NCI-H1436 (cell line): ENCODE measurements around the gene PDLIM5.
"Not testable (repeated sequence)": the region's sequence is repeated elsewhere in the genome, so short reads cannot be mapped to it uniquely, and the experiment has no call there.

ENCODE experiments used
- DNase-seq: peaks from one replicate; lab custom pipeline; 2025; lab: John Stamatoyannopoulos, UW

The PDLIM5 gene

DNA sequence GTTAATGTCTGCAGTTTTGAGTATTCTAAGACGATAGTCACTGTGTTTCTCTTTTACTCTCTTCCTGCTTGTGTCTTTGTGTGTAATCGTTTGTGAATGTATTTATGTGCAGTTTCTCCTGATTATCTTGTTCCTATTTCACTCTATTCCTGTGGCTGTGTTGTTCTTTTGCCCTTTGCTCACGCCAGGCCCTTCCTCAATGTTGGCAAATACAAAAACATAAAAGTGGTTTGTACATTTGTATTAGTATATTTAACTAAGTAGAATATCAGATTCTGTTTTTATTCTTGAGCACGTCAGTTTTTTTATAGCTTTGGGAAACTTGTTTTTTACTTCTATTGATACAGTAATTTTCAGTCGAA is 198.4 kb downstream of the PDLIM5 start:
- DNase-seq, result no peak

DNA sequence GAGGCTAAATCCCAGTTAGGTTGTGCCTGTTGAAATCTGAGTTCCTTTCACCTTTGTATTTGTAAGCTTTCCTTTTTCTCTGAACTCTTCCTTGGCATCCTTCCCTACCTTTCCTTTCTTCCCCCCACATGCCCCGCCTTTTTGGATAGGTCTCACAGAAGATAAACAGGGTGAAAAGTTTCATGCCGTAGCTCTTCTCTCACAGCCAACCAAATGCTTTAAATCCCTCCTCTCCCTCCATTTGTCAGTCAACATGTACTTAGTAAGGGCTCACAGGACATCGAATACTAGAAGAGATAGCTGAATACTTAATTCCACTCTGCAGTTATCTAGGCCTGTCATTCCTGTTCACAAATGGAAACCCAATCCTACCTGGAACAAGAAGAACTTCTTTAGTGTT is 198.9 kb downstream of the PDLIM5 start:
- no peak for DNase-seq

DNA sequence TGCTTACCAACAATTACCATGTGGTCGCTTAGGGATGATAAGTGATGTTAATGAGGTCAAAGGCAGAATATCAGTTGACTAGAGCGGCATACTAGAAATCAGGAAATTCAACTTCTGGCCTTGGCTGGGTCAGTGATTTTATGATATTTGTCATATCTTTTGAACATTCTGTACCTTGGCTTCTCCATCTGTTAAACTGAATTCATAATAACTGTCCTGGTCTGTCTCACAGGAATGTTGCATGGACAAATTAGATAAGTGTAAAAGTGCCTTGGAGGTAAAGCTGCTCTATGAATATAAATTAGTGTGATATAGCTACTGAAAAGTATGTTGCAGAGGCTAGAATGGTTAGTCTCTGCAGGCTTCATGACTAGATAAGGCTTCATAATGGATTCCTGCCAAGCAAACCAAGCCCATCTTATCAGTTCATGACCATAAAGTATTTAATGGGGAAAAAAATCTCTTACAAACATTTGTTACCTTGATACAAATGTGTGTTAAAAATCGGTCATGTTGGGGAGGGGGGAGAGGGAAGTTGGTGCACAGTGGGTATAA is 201.4 kb downstream of the PDLIM5 start:
- DNase-seq, result no peak

DNA sequence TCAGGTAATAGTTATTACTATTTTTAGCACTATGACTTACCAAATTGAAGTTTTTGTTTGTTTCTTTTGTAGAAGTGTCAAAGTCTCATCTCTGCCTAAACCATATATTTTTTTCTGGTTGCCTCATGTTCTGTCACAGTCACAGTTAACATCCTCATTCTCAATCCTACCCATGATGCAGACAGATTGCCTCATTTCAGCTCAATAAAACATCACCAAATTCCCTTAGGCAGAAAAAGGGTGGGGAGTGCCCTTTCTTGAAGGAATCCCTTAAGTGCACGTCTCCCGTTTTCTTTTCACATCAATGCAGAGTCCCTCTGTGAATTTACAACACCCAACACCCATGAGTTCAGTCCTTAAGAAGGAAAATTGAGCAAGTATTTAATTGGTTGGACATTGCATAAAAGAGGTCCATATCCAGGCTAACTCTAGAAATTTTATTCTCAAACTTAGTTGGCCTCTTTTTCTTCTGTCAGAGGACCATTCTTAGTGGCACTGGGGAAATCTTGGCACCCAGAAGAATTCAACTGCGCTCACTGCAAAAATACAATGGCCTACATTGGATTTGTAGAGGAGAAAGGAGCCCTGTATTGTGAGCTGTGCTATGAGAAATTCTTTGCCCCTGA is 202.4 kb downstream of the PDLIM5 start:
- DNase-seq, result no peak

DNA sequence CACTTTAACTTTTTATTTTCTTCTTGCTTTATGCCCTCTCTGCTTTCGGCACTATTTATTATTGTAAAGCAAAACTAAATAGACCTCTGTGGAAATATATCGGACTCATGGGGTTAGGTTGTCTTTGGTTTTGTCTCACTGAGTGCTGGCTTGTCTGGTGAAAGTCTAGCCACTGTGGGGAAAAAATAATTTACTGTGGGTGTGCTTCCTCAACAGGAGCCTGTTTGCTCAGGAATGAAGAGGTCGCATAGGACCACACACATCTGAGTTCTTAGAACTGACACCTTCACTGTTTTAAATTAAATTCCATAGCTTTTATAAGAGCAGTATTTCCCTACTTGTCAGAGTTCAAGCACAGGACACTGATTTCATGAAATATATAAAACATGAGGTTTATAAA is 203.0 kb downstream of the PDLIM5 start:
- DNase-seq, result no peak

DNA sequence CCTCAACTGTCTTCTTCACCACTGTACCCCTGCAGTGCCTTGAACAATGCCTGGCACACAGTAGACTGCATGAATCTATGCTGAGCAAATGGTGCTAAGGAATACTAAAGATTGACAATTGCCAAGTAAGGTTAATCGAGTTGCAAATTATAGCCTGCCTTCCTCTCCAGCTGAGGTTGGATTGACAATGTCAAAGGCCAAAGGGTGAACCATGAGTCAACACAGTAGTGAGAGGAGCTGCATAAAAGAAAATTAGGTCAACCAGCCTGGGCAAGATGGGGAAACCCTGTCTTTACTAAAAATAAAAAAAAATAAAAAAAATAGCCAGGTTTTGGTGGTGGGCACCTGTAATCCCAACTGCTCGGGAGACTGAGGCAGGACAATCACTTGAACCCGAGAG is 208.9 kb downstream of the PDLIM5 start:
- no peak for DNase-seq

DNA sequence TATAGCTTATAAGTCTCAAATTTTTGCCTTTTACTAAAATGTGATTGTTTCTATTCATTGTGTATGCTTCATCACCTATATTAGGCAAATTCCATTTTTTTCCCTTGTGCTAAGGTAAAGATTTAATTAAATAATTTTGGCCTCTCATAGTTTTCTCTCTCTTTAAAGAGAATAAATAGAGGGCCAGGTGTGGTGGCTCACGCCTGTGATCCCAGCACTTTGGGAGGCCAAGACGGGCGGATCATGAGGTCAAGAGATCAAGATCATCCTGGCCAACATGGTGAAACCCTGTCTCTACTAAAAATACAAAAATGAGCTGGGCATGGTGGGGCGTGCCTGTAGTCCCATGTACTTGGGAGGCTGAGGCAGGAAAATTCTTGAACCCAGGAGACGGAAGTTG is 213.3 kb downstream of the PDLIM5 start:
- not testable (repeated sequence) for DNase-seq

DNA sequence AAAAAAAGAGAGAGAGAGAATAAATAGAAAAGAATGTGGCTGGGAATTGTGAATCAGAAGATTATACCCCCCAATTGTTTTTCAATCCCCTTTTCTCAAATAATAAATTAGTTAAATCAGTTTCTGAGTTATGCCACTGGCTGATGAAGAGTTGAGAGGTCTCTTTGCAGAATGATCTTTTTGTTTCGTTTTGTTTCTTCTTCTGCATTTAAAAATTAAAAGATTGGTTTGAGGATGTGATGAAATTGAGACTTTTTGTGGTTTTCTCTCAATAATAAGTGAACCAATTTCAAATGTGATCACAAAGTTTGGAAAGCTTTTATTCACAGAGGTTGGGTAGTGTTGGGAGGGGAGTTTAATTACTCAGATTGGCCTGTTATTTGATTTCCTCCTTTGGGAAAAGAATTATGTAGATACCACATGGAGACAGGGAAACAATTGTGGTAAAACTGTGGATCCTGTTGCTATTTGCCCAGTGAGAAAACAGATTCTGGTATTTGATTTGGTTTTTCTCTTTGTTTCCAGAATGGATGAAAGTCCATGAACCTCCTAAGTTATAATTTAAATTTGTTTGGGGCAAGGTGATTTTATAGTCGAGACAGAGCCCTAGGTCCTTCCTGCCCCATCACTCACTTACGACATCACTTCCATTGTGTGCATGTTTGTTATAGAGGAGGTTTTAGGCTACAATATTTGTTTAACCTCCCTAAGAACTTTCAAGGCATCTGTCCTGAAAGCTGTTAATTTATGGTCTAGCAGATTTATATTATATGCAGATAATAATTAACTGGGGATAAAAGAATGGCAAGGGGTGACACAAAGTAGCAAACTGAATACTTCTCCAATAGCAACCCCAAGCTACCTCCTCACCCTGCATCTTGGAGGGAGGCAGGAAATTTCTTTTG is 214.0 kb downstream of the PDLIM5 start:
- no peak for DNase-seq

DNA sequence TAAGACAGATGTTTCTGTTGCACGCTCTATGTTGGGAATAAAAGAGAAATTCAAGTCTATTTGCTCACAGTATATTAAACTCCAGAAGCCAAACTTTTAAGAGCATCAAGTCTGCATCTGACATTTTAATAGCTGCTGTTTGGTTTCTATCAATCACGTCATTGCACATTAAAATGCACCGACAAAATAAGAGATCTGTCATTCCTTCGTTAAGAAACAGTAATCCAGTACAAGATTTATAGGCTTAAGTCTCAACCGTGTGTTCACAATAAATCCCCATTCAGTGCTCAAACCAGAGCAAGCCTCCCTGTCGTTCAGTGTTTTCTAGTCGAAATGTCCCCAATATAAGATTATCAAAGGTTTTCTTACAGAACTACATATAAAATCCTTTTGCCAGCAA is 217.0 kb downstream of the PDLIM5 start:
- DNase-seq, result no peak

DNA sequence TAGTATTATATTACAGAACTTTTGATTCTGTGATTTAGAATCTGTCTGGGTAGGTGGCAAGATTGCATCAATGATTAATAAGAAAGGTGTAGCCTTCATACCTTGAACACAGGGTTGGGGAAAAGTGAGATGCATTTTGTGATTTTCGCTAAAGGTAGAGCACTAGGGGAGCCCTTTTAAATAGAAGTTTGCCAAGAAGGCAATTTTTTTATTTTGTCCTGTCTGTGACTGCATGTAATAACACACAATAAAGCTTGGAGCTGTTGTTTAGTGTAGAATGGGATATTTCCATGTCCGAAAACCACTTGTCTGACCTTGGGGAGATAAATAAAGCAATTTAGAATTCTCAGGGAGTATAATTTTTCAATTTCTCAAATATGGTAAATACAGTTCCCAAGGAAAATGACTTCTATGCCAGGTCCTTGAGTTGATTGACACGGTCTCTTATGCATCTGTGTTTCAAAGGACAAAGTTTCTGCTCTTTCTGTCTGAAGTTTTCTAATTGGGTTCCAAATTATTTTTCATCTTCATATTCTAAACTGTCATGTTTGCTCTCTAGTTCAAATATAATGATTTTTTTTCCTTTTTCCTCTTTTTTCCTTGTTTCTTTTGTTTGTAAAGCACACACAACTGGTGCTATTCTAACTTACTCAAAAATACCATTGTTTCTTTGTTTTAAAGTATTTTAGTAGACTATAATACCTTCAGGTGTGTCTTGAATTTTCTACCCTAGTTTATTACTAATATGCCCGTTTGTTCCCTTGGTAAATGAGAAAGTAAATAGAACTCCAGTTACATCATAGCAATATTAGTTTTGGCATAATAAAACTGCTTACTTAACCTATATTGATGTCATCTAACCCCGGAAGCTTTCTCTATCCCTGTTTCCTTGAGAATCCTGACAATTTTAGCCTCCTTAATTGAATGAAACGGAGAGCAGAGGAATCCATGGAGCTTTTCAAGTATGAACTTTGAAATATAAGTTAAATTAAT is 218.2 kb downstream of the PDLIM5 start:
- DNase-seq, result no peak

DNA sequence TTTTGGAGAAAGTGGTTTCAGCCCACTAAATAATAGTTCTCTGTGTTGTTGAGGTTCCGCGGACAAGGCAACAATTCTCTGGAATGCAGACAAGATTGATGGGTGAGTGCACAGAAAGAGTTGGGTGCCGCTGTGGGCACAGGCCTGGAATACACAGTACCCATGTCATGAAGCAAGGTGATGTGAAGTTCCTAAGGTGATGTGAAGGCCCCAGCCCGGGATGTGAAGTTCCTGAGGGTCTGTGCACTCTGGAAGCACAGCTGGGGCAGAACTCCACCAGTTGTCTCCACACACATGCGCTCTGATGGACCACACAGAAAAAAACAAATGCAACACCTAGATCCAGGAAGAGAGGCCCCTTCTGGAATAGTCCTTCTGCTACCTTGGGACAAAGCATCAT is 219.4 kb downstream of the PDLIM5 start:
- no peak for DNase-seq

DNA sequence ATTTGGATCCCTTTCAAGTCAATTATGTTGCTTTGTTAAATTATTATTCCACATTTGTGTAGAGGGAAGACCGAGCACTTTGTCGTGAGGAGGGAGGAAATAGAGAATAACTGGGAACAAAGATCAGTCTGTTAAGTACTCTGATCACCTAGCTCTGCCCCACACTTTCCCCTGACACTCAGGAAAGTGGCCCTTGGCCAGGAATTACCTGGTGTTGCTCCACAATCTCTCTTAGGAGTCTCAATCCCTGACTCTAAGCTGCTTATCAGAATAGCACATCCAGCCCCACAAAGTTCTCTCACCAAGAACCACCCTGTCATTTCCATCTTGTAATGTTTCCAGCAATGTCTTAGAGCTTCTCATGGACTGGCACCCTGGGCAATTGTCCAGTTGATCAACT is 222.2 kb downstream of the PDLIM5 start:
- DNase-seq, result no peak

DNA sequence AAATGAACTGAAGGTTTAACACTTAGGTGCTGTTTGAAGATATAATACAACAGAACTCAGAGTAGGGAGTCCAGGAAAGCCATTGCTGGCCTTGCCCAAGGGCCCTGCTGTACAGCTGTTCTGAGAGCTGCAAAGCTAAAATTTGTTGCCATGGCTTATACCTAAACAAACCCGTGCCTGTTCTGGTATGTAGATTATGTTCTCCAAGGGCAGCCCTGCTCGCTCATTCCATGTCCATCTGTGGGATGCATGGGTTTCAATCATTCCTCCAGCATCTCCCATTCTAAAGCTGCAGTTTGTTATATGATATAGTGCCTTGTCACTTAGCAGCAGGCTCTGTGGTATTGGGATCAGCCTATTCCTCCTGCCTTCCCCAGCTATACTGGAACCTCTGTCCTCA is 225.2 kb downstream of the PDLIM5 start:
- no peak for DNase-seq

DNA sequence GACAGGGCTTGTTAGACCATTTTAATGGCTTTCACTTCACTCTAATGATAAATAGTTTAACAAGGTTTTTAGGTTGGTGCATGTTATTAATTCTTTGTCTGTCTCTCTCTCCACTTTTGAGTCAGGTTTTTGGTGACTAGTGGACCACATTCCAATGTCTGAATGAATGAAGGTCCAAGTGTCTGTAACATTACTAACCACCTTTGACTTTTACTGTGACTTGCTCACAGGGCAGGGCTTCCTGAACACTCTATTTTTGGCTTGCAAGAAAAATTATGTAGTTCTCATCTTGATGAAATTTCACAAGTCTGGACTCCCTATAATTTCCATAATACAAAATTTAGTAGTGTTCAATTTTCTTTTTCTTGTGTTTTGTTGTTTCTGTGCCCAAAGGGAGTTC is 227.2 kb downstream of the PDLIM5 start:
- DNase-seq, result no peak

DNA sequence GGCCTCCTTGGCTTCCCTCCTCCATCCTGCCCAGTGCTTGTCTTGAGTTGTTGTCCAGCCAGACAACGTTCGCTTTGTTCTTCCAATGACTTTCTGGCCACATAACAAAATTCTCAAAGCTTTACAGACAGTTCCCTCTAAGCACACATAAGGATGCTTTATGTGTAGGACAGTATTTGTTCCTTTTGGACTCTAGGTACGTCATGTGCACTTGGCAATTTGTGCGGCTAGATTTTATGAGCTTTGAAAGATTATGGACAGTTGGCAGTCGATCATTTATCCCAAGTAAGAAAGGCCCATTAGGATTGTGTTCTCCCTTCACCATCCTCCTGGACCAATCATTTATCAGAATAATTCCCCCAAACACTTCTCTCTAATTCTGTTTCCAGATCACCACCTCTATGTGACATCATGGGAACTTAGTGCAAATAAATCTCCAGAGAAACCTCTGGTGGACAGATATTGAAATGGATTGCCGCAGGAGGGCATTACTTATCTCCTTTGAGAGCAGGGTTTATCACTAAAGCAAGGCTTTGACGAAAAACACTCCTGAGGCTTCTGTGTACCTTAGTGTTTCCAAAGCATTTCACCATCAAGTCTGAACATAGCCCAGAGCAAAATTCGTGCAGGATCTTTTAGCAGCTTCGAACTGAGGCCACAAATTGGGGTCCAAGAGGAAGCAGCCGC is 228.6 kb downstream of the PDLIM5 start:
- no peak for DNase-seq

DNA sequence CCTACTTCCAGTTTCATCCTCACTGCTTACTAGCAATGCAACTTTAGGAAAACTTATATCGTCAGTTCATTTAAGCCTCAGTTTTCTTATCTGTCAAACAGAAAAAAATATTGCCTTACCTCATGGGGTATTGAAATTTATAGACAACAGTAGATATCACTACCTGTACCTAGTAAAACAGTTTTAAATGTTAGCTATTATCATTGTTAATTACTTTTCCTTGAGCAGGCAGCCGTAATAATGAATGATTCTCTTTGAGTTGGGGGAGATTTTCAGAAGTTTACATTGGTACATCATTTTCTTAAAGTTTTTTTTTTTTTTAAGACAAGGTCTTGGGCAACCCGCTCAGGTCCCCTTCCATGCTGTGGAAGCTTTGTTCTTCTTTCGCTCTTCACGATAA is 234.3 kb downstream of the PDLIM5 start:
- DNase-seq, result no peak

DNA sequence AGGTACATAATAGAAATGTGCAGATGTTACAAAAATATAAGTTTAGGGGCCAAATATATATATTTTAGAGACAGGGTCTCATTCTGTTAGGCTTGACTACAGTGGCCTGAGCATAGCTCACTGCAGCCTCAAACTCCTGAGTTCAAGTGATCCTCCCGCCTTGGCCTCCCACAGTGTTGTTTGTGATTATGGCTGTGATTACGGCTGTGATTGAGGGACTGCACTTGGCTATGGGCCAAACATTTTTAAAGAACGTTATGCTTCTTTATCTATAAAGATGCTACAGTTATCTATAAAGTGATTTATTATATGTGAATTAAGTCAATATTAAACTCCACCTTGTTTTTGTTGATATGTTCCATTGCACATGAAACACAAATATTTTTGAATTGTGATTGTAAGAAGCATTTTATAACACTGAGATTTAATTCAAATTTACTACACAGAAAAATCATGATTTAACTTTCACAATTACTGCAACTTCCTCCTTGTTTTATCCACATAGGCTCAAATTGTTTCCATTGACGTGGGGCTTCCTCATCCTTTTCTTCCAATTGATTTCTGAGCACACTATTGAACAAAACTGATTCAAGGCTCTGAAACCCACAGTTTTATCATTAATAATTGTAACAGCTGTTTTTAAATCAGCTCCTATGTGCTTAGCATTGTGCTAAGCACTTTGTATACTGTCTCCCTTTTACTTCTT is 237.6 kb downstream of the PDLIM5 start:
- no peak for DNase-seq

DNA sequence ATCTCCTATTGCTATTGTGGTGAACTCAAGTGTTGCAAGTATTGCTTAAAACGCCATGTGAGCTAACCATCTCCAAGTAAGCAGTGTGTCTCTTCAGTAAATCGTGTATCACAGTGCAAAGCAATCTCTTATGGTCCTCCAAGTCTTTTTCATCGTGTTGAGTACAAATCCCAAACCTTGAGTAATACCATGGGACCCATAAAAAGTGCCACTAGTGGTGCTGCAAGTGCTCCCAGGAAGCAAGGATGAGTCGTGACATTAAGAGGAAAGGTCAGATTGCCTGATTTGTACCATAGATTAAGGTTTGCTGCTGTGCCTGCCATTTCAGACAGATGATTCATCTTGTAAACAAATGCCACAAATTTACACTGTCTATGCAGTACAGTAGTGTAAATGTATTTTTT is 239.1 kb downstream of the PDLIM5 start:
- no peak for DNase-seq

DNA sequence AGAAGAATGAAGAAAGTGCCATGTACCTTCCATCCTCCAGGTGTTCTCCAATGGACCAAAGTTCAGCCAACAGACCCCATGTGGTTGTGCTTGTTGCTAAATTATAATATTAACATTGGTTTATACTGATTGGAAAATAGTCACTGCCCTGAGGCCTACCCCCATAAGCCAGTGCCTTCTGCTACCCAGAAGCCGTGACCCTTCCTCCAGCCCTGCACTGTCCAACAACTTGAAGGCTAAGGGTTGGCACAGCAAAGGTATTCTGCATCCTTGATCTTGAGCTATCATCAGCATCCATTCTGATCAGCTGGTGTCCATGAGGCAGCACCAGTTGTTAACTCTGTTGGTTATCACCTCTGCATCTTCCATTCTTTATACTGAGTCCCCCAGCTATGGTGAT is 239.8 kb downstream of the PDLIM5 start:
- no peak for DNase-seq

DNA sequence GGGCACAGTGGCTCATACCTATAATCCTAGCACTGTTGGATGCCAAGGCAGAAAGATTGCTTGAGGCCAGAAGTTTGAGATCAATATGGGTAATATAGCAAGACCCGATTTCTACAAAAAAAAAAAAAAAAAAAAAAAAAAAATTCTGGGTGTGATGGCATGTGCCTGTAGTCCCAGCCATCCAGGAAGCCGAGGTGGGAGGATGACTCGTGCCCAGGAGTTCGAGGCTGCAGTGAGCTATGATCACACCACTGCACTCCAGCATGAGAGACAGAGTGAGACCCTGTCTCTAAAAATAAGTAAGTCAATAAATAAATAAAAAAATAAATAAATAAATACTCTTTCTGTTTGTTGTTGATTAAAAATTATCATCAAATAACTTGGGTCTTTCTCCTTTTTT is 243.6 kb downstream of the PDLIM5 start:
- DNase-seq, result no peak

DNA sequence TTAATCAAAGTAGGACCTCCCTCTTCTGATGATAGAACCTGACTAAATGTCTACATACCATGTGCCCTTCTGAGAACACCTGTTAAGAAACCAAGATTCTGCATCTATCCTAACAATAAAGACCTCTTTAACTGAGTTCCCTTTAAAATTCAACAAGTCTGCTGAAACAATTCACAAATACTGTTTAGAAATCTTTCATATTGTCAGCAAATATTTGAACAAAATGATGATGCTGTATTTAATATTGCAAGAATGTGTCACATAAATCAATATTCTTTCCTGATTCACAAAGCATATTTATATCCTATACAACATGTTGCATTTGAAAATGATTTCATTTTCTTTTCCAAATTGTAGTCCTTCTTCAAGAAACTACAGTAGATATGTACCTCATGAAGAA is 246.4 kb downstream of the PDLIM5 start:
- no peak for DNase-seq
